HepG2 (cell line): Measurements from ENCODE around the gene ALPL.

Experiments used
- EZH2 ChIP-seq: conservative IDR thresholded peaks from 2 replicates; pipeline ENCODE4 v1.6.1; 2012; ENCODE audit warnings: mild to moderate bottlenecking, low read depth, low read length, moderate library complexity
- IRF1 ChIP-seq: sonication (generic); formaldehyde crosslinking; IDR thresholded peaks from 2 replicates; pipeline ENCODE4 v1.4.0; 2020; ENCODE audit warnings: low read depth, mild to moderate bottlenecking, missing genetic modification reagents
- ZFX ChIP-seq: sonication (generic); formaldehyde crosslinking; IDR thresholded peaks from 2 replicates; pipeline ENCODE4 v1.4.0; 2020; ENCODE audit warnings: mild to moderate bottlenecking, low read depth, missing genetic modification reagents, moderate library complexity

GRCh38 chr1:21490774-21491487 is 18.3 kb upstream of the ALPL start:
- TF ChIP-seq IRF1 (CRISPR knock-in tag) (no peak), ZFX (no peak), EZH2 (no peak)
